GM20431 (cell line): ENCODE results near the gene ATOH1.

Experiments
- in situ Hi-C: fragments of 300-500 bp; cut with MseI, MboI; formaldehyde crosslinking; loops from one replicate; pipeline ENCODE4 v1.15.0; 2020; ENCODE audit warnings: low sequenced_read_pairs; ENCODE audit not compliant: unreplicated experiment

The ATOH1 gene

GRCh38 chr4:93828332-93828994 is at the start of gene ATOH1:
TSS of gene ATOH1 (plus strand) at chr4:93828753. CDS start at chr4:93828927, 174 bp downstream.
- in situ Hi-C loops, result no loop called here

GRCh38 chr4:93779228-93779627 is 49.3 kb upstream of the ATOH1 start:
- in situ Hi-C loops, result loop anchor here (25.0 kb wide), 1 partner anchor 358 kb away; no protein-coding TSS in a partner anchor

GRCh38 chr4:93780080-93780479 is 48.5 kb upstream of the ATOH1 start:
- in situ Hi-C loops, result loop anchor here (25.0 kb wide), 1 partner anchor 357 kb away; no protein-coding TSS in a partner anchor

- in situ Hi-C loops, result loop anchor here (25.0 kb wide), 1 partner anchor 356 kb away; no protein-coding TSS in a partner anchor
These were observed 47.4 kb upstream of the ATOH1 start for GRCh38 chr4:93781198-93781597.

- in situ Hi-C loops, result loop anchor here (25.0 kb wide), 1 partner anchor 351 kb away; no protein-coding TSS in a partner anchor
These were observed 42.4 kb upstream of the ATOH1 start for GRCh38 chr4:93786149-93786548.

- in situ Hi-C loops, result loop anchor here (25.0 kb wide), 1 partner anchor 349 kb away; no protein-coding TSS in a partner anchor
These were observed 39.8 kb upstream of the ATOH1 start for GRCh38 chr4:93788712-93789111.

- in situ Hi-C loops, result loop anchor here (25.0 kb wide), 1 partner anchor 346 kb away; no protein-coding TSS in a partner anchor
These were observed 36.9 kb upstream of the ATOH1 start for GRCh38 chr4:93791570-93792195.

GRCh38 chr4:93802045-93802444 is 26.5 kb upstream of the ATOH1 start:
- in situ Hi-C loops, result no loop called here

- in situ Hi-C loops, result no loop called here
These were observed 18.8 kb upstream of the ATOH1 start for GRCh38 chr4:93809773-93810172.

GRCh38 chr4:93810340-93810992 is 18.1 kb upstream of the ATOH1 start:
- in situ Hi-C loops, result no loop called here

GRCh38 chr4:93813092-93813491 is 15.5 kb upstream of the ATOH1 start:
- in situ Hi-C loops, result no loop called here

GRCh38 chr4:93814141-93814540 is 14.4 kb upstream of the ATOH1 start:
- in situ Hi-C loops, result no loop called here

- in situ Hi-C loops, result no loop called here
These were observed 13.8 kb upstream of the ATOH1 start for GRCh38 chr4:93814722-93815121.

- in situ Hi-C loops, result no loop called here
These were observed 2.9 kb upstream of the ATOH1 start for GRCh38 chr4:93825551-93826216.

GRCh38 chr4:93827272-93827947 is 1.1 kb upstream of the ATOH1 start:
- in situ Hi-C loops, result no loop called here

GRCh38 chr4:93828995-93829819 is 654 bp downstream of the ATOH1 start:
- in situ Hi-C loops, result no loop called here

GRCh38 chr4:93829820-93830687 is 1.5 kb downstream of the ATOH1 start:
- in situ Hi-C loops, result no loop called here
